Fibroblast of skin of right biceps (primary cell): ENCODE measurements around the gene IL23R.
A peak's percentile ranks its signal among the peaks of the same experiment; 100 is the strongest.

Experiments
- DNase-seq: peaks from one replicate; pipeline ENCODE4 v3.0.0-alpha.2; 2013

IL23R gene

GRCh38 chr1:67242016-67242415 is 75.8 kb downstream of the IL23R start:
- DNase-seq, result no peak

DNA sequence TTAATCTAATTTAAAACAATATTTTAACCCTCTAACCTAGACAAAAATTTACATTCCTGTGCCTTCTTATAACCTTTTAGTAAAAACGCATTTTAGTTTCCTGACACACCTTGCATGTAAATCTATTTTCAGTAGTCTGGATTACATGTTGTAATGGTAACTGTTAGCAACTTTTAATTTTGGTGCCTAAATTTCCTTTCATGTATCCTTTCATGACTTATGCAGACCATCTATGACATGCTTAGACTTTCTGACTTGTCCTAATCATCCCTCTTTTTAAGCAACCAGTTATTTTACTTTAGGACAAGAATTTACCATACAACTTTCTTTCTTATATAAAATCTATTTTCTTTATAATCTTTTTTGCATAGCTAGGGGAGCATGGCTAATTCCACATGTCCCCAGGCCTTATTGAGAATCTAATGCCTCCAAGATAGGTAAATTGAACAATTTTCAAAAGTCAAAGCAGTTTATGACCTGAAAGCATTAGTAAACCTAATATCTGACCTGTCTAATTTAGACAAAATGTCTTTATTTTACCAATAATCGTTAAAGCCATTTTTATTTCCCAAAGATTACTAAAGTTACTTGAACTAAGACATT is 83.9 kb downstream of the IL23R start:
- DNase-seq, result peak; percentile 3

DNA sequence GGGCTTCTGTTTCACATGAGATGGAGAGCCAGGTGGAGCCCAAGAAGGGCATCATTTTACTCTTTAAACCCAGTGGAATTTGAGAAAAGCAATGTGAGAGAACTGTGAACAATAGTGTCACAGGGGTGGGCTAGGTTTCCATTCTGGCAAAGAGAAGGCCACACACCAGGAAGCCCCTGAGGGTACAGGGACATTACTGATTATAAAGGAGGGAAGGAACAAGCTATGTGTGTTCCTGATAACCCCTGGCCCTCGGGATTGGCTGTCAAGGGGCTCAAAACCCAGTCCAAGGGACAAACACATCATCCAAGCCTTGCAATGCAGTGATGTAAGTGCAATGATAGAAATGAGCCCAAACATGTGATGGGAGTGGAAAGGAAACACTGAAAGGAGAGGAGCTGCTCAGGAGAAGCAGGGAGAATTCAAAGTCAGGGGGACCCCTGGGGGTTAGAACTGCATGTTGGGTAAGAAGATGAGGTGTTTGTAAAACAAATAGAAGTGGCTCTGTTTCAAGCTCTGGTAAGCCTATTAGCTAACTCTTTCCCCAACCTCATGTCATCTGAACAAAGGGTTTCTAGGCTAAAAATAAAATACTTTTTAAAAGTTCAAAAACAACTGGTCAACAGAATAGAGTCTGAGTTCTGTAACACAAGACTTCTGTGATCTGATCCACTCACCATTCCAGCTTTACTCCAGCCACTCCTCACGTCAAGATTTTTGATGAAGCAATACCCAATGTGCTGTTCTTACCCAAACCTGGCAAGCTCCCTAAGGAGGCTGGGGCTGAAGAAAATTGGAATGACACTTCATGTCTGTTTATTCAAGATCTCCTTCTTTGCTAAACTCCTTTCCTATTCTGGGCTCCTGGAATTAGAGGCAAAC is 90.3 kb downstream of the IL23R start:
- no peak for DNase-seq

DNA sequence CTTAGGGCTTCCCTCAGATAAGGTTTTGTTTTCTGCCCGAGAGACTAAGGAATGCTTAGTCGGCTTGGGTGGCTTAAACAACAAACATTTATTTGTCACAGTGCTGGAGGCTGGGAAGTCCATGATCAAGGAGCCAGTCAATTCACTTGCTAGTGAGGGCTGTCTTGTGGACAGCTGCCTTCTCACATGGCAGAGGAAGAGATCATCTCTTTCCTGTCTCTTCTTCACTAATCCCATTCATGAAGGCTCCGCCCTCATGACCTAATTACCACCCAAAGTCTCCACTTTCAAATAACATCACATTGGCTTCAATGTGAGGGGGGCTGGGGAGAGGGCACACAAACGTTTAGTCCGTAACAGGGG is 90.9 kb downstream of the IL23R start:
- DNase-seq, result no peak

GRCh38 chr1:67261680-67262079 is 95.4 kb downstream of the IL23R start:
- DNase-seq, result no peak

DNA sequence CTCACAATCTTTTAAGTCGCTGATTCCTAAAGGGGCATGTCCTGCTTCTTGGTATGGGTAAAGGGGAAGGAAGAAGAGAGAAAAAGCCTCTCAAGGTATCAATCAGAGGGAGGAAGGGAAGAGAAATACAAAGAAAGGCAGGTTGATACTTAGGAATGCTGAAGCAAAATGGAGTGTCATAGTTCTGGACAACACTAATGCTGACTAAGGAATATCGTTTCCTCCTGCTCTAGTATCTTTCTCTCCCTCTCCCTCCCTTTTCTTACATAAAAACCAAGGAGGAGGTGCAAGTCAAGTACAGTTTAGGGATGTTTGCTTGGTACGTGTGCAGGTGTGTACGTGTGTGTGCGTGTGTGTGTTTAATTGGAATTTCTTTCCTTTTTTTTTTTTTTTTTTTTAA is 96.5 kb downstream of the IL23R start:
- no peak for DNase-seq

DNA sequence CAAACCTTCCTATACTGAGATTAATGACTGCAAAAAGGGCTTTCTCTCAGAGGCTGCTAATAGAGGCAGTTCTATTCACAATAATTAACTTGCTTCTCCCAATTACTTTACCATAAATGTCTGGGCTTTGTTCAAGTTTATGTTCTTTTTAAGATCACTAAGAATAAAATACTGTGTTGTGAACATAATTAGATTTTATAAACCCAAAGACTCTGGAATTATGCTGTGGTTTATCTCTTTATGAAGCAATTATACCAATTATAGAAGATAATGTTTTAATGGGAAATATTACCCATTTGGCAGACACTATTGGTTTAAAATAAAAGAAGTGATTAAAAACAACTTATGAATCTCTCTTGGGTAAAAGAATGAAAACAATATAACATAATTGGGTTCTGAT is 97.9 kb downstream of the IL23R start:
- no peak for DNase-seq

- DNase-seq, result no peak
Observed at GRCh38 chr1:67264899-67265298, 98.6 kb downstream of the IL23R start.

DNA sequence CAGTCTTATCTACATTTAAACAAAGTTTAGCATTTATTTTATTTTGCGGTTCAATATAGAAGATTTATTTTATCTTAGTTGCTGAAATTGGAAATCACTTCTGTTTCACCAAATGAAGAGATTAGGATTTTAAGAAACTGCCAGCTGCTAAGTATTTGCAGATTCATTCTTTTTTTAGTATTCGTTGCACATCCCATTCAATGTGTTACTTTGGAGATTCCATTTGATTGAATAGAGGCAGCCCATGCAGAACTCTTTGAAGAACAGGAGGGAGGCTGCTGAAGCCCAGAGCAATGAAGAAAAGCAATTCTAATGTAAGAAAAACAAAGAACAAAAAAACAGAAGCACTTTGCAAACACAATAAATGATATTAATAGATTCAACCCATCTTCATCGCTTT is 102.8 kb downstream of the IL23R start:
- no peak for DNase-seq

DNA sequence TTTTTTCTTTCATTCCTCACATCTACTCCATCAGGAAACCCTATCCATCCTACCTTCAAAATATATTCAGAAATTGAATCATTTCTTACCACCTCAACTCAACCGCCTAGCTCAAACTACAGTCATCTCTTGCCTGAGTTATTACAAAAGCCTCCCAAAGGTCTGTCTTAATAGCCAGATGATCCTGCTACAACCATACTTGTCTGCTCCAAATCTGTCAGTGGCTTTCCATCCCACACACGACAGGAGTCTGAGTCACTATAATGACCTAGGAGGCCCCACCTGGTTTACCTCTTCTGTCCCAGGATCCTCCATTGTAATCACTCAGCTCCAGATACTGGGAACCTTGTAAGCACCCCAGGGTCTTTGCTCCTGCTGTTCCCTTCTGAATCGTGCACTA is 104.3 kb downstream of the IL23R start:
- no peak for DNase-seq

DNA sequence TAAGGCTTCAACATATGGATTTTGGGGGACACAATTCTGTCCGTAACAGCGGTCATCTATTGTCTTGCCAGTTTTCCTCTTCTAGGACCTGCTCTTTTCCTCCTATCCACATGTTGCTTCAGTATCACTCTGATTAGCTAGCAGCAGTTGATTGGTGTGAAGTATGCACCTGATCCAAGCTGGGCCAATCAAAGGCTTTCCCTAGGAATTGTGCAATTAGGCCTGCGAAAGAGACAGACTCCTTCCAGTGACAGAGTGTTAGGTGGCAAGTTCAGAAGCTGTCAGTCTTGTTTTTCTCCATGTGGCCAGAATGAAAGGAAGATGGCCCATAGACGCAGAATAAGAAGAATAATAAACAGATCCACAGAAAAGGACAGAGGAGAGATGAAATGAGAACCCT is 107.3 kb downstream of the IL23R start:
- DNase-seq, result no peak

GRCh38 chr1:67274623-67275325 is 108.5 kb downstream of the IL23R start:
- no peak for DNase-seq

GRCh38 chr1:67280696-67281095 is 114.4 kb downstream of the IL23R start:
- no peak for DNase-seq

DNA sequence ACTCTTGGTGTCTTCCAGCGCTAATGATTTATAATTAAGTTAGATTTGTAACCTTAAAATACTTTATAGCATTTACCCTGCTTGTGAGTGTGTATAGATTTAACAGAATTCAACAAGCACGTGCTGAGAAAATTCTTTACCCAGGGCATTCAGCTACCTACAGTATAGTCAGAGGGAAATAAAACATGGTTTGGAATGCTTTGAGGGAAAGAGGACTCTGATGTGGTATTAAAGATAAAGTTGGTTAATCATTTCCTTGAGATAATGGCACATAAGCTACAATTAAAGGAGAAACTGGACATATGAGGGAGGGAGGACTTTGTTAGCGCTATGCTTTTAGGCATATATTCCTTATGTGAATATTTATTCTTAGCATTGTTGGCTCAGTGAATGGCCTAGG is 115.0 kb downstream of the IL23R start:
- no peak for DNase-seq

- DNase-seq, result peak; percentile 19
Observed at GRCh38 chr1:67285780-67286488, 119.7 kb downstream of the IL23R start.

DNA sequence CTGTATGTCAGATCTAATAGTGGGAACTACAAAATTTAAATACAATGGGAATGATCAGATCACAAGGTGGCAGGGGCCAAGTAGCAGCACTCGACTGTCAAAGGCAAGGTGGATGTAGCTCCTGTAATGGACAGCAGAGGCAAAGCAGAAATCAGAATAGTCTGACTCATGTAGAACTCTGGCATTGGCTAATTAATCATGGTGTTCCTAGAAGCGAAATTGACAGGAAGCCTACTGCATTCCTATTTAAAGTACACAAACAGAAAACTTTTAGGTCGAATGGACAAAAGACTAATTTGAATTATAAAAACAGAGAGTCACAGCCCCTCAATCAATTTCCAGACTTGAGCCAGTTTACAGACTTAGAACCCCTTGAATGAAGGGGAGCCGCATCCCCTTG is 124.0 kb downstream of the IL23R start:
- DNase-seq, result no peak

DNA sequence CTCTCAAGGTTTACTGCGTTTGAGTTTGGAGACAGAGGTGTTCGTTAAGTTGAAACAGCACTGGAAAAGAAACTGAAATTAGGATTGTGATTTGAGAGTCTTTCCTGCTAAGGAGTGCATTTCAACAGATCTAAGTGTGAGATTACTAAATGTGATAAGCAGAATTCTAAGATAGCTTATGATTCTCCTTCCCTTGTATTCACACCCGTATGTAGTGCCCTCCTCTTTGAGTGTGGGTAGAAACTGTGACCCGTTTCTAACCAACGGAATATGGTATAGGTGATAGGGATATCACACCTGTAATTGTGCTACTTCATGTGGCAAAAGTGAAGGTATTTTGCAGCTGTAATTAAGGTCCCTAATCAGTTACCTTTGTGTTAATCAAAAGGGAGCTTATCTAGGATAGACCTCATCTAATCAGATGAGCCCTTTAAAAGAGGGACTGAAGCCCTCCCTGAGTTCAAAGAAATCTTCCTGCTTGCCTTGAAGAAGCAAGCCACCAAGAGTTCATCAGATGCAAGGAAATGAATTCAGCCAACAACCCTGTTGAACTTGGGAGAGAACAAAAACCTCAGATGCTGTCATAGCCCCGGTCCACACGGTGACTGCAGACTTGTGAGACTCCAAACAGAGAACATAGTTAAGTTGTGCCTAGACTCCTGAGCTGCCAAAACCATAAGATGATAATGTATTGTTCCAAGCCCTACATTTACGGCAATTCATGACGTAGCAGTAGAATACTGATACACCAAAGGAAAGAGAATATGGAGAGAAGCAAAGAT is 128.8 kb downstream of the IL23R start:
- DNase-seq, result no peak

- DNase-seq, result no peak
Observed at GRCh38 chr1:67298762-67299161, 132.5 kb downstream of the IL23R start.

DNA sequence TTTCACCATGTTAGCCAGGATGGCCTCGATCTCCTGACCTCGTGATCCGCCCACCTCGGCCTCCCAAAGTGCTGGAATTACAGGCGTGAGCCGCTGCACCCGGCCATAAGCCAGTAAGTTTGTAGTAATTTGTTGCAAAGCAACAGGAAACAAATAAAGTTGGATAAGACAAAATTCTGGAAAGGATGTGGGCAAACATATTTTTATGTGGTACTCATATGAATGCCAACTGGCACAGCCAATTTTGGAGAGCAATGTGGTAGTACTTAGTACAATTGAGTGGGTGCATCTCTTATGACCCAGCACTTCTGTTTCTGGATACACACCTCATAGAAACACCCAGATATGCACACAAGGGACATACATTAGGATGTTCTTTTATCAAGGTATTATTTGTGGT is 133.0 kb downstream of the IL23R start:
- DNase-seq, result no peak

DNA sequence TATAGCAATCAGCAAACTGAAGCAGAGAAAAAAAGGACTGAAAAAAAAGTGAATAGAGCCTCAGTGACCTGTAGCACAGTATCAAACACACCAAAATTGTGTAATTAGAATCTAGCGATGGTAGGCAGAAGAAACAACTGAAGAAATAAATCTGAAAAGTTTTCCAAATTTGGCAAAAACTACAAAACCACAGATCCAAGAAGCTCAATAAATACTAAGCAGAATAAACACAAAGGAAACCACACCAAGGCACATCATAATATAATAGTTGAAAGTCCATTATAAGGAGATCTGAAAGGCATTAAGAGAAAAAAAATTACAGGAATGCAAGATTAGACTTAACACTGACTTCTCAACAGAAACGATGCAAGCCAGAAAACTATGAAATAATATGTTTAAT is 134.3 kb downstream of the IL23R start:
- DNase-seq, result peak; percentile 20

DNA sequence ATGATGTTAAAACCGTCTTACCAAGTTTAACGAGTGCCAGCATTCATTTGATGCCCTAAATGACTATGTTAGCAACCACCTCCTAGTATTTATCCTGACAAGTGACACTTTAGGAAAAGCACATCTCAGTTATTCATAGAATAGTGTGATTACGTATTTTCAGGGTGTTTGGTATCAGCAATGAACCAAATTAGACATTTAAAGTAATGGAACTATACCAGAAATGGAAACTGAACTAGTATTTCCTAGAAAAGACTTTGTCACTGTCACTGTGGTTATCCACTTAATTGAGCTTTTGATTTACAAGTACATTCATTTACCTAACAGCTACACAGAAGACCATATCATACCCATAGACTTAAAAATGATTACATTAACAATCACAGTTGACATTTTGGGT is 137.8 kb downstream of the IL23R start:
- no peak for DNase-seq

GRCh38 chr1:67306547-67306946 is 140.3 kb downstream of the IL23R start:
- no peak for DNase-seq
